GM23338 (cell line): ENCODE measurements around the gene CEP72. TPM values are rescaled to one million over a fixed set of nuclear protein-coding genes. Genes with fewer than 3 reads are reported as not detected.

Experiments
- ATAC-seq: fragments of 200-7000 bp; cut with Tn5 transposase; 3 replicates; pipeline ENCODE4 v1.9.1; 2020
- DNase-seq: peaks from one replicate; pipeline ENCODE4 v3.0.0-alpha.2; 2015; ENCODE audit warnings: low spot score
- H2AFZ ChIP-seq: fragments of 200-600 bp; sonication (generic); 2 replicates; pipeline ENCODE4 v1.8.0; 2016; ENCODE audit warnings: antibody characterized with exemption, mild to moderate bottlenecking, moderate library complexity
- H3F3A ChIP-seq: fragments of 200-600 bp; sonication (generic); replicated peaks from 2 replicates; pipeline ENCODE4 v1.8.0; 2017; ENCODE audit warnings: antibody characterized with exemption, mixed run types, low read depth
- H3K27ac ChIP-seq: fragments of 200-600 bp; sonication (generic); 2 replicates; pipeline ENCODE4 v1.6.1; 2016; ENCODE audit warnings: low read depth
- H3K27me3 ChIP-seq: fragments of 200-600 bp; sonication (generic); 2 replicates; pipeline ENCODE4 v1.8.0; 2016; ENCODE audit warnings: mild to moderate bottlenecking, mixed run types, moderate library complexity; ENCODE audit not compliant: insufficient read depth
- H3K36me3 ChIP-seq: fragments of 200-600 bp; sonication (generic); 2 replicates; pipeline ENCODE4 v1.8.0; 2016; ENCODE audit warnings: mild to moderate bottlenecking; ENCODE audit not compliant: insufficient read depth
- H3K4me1 ChIP-seq: fragments of 200-600 bp; sonication (generic); 2 replicates; pipeline ENCODE4 v1.8.0; 2016; ENCODE audit warnings: mild to moderate bottlenecking, moderate library complexity; ENCODE audit not compliant: insufficient read depth
- H3K4me2 ChIP-seq: fragments of 200-600 bp; sonication (generic); 2 replicates; pipeline ENCODE4 v1.7.1; 2017; ENCODE audit warnings: mixed run types
- H3K4me3 ChIP-seq: fragments of 200-600 bp; sonication (generic); 2 replicates; pipeline ENCODE4 v1.6.1; 2016; ENCODE audit warnings: mixed run types
- H3K79me2 ChIP-seq: fragments of 200-600 bp; sonication (generic); replicated peaks from 2 replicates; pipeline ENCODE4 v1.8.0; 2017; ENCODE audit warnings: mild to moderate bottlenecking; ENCODE audit not compliant: insufficient read depth
- H3K9me2 ChIP-seq: fragments of 200-600 bp; sonication (generic); 2 replicates; pipeline ENCODE4 v1.8.0; 2017; ENCODE audit not compliant: insufficient read depth
- H4K20me1 ChIP-seq: fragments of 200-600 bp; sonication (generic); replicated peaks from 2 replicates; pipeline ENCODE4 v1.8.0; 2017; ENCODE audit warnings: mild to moderate bottlenecking; ENCODE audit not compliant: insufficient read depth
- H3K27ac Mint-ChIP-seq: 2 replicates; pipeline ENCODE4 v1.8.0; 2020; ENCODE audit warnings: inconsistent platforms, mild to moderate bottlenecking, moderate library complexity, mixed read lengths
- H3K27me3 Mint-ChIP-seq: 3 replicates; pipeline ENCODE4 v1.8.0; 2022; ENCODE audit warnings: low read depth, mild to moderate bottlenecking, moderate library complexity, mixed read lengths, inconsistent platforms; ENCODE audit not compliant: insufficient read depth, poor library complexity
- H3K36me3 Mint-ChIP-seq: 3 replicates; pipeline ENCODE4 v1.8.0; 2021; ENCODE audit warnings: low read depth, mild to moderate bottlenecking, inconsistent platforms, moderate library complexity, mixed read lengths
- H3K4me1 Mint-ChIP-seq: 3 replicates; pipeline ENCODE4 v1.8.0; 2020; ENCODE audit warnings: mild to moderate bottlenecking, inconsistent platforms, mixed read lengths
- H3K4me3 Mint-ChIP-seq: 3 replicates; pipeline ENCODE4 v1.8.0; 2021; ENCODE audit warnings: moderate library complexity, mild to moderate bottlenecking, inconsistent platforms, mixed read lengths
- H3K9me3 Mint-ChIP-seq: 3 replicates; pipeline ENCODE4 v1.8.0; 2020; ENCODE audit warnings: moderate library complexity, mild to moderate bottlenecking, inconsistent platforms, mixed read lengths
- CREB1 ChIP-seq: fragments of 250-450 bp; sonication (Bioruptor Pico); IDR thresholded peaks from 2 replicates; pipeline ENCODE4 v1.5.0; 2020; ENCODE audit warnings: low read depth, mild to moderate bottlenecking, moderate library complexity
- CTCF ChIP-seq, 2 experiments: fragments of 200-600 bp in 1 of 2; sonication (generic) in 1 of 2; conservative IDR thresholded peaks; 2 replicates each; pipeline versions ENCODE4 v1.5.1 to v1.6.1; 2016 to 2017; ENCODE audit warnings: antibody characterized with exemption in 2 of 2, low read depth in 2 of 2, mild to moderate bottlenecking in 2 of 2, moderate library complexity in 1 of 2
- ETS1 ChIP-seq: IDR thresholded peaks from 2 replicates; pipeline ENCODE4 v1.6.1; 2016; ENCODE audit warnings: antibody characterized with exemption
- EZH2 ChIP-seq: fragments of 200-600 bp; sonication (generic); IDR thresholded peaks from one replicate; pipeline ENCODE4 v1.8.0; 2017; ENCODE audit warnings: antibody characterized with exemption, mild to moderate bottlenecking, low read depth; ENCODE audit not compliant: unreplicated experiment
- EZH2phosphoT487 ChIP-seq: fragments of 200-600 bp; sonication (generic); IDR thresholded peaks from one replicate; pipeline ENCODE4 v1.8.1; 2018; ENCODE audit warnings: antibody characterized with exemption; ENCODE audit not compliant: unreplicated experiment
- JUNB ChIP-seq: IDR thresholded peaks from one replicate; pipeline ENCODE4 v1.6.1; 2016; ENCODE audit warnings: antibody characterized with exemption; ENCODE audit not compliant: unreplicated experiment
- NANOG ChIP-seq: IDR thresholded peaks from 2 replicates; pipeline ENCODE4 v1.6.1; 2016; ENCODE audit warnings: antibody characterized with exemption, borderline replicate concordance
- POLR2AphosphoS5 ChIP-seq: IDR thresholded peaks from 2 replicates; pipeline ENCODE4 v1.6.1; 2016; ENCODE audit warnings: antibody characterized with exemption, low read depth
- REST ChIP-seq: IDR thresholded peaks from one replicate; pipeline ENCODE4 v1.6.1; 2018; ENCODE audit warnings: antibody characterized with exemption; ENCODE audit not compliant: unreplicated experiment
- STAT1 ChIP-seq: IDR thresholded peaks from one replicate; pipeline ENCODE4 v1.6.1; 2016; ENCODE audit warnings: antibody characterized with exemption; ENCODE audit not compliant: unreplicated experiment
- ZNF114 ChIP-seq: fragments of 250-450 bp; sonication (Bioruptor Pico); IDR thresholded peaks from 2 replicates; pipeline ENCODE4 v1.5.0; 2020; ENCODE audit warnings: mild to moderate bottlenecking, moderate library complexity
- ZNF331 ChIP-seq: fragments of 250-450 bp; sonication (Bioruptor Pico); IDR thresholded peaks from 2 replicates; pipeline ENCODE4 v1.5.0; 2020; ENCODE audit warnings: low read depth, mild to moderate bottlenecking, moderate library complexity
- ZNF462 ChIP-seq: fragments of 250-450 bp; sonication (Bioruptor Pico); IDR thresholded peaks from 2 replicates; pipeline ENCODE4 v1.5.0; 2020; ENCODE audit warnings: mild to moderate bottlenecking, moderate library complexity
- polyA plus RNA-seq: library from polyadenylated mRNA; unstranded; fragments of >200 nt; fragmentation: Nextera tagmentation; extraction: Ambion mirVana; gene quantifications from 2 replicates; pipeline ENCODE4 v1.2.1, GENCODE V29; 2016
- total RNA-seq: library from RNA; depleted of rRNA; stranded (reverse); fragments of >200 nt; shearing (Covaris generic); gene quantifications from 2 replicates; pipeline ENCODE4 v1.2.3, GENCODE V29; 2014

Gene CEP72
- total and polyA plus RNA-seq, 2 experiments from 2014 or later = 15.5 to 27.1 TPM

GRCh38 chr5:581266-581665 lies 30.9 kb upstream of the CEP72 start:
- Histone ChIP-seq H2AFZ (no peak overlapping the region), H3K4me3 (no peak overlapping the region), H3K9me2 (no peaks in the 10 kb centered on the region), H3K4me2 (no peak overlapping the region), H3F3A (no peaks in the 10 kb centered on the region), H3K27ac (no peak overlapping the region), H4K20me1 (no peaks in the 10 kb centered on the region), H3K4me1 (peaks cover 1% of the 10 kb centered on the region; the same call in 1 of the 2 replicates), H3K36me3 (no peaks in the 10 kb centered on the region), H3K27me3 (no peaks in the 10 kb centered on the region), H3K79me2 (no peaks in the 10 kb centered on the region)
- Mint-ChIP-seq H3K36me3 (no peaks in the 10 kb centered on the region), H3K9me3 (peaks cover 12% of the 10 kb centered on the region; the same call in 2 of the 3 replicates), H3K4me3 (no peak overlapping the region), H3K4me1 (peaks cover 22% of the 10 kb centered on the region), H3K27me3 (peaks cover 18% of the 10 kb centered on the region), H3K27ac (no peak overlapping the region)
- DNase-seq = no peak
- TF ChIP-seq NANOG (no peak), ETS1 (no peak), JUNB (no peak), CTCF (conservative IDR thresholded peaks at IDR 0.05; ENCODE audit: low read depth in 2 of 2) (no peak), EZH2phosphoT487 (no peak), ZNF462 (CRISPR knock-in tag) (no peak), ZNF331 (CRISPR knock-in tag) (no peak), POLR2AphosphoS5 (no peak), EZH2 (no peak), CREB1 (CRISPR knock-in tag) (no peak), STAT1 (no peak), ZNF114 (CRISPR knock-in tag) (no peak), REST (no peak)
- ATAC-seq = no peak
